ENCODE results near the gene COBLL1.

- TF ChIP-seq CTCF (IDR thresholded peaks at IDR 0.05) = peak; percentile 35
- no peak for TF ChIP-seq EZH2 (IDR thresholded peaks at IDR 0.05)
These were observed 499 bp downstream of the COBLL1 start for GRCh38 chr2:164840930-164841718.

Data from neural progenitor cell (in vitro differentiated cells).